OCI-LY7 (cell line): ENCODE data around the gene BRD2. TPM values are rescaled to one million over a fixed set of nuclear protein-coding genes. Genes with fewer than 3 reads are reported as not detected.

Experiments used
- BruUV-seq: library from RNA; stranded (reverse); fragments of 400-500 nt; replicated peaks from 2 replicates; lab custom pipeline; 2021; lab: Mats Ljungman, UMichigan
- CTCF ChIA-PET: fragments of 300-600 bp; sonication (Branson Sonifier 250); formaldehyde crosslinking; loops from one replicate; lab custom pipeline; 2022; ENCODE audit warnings: antibody characterized with exemption; ENCODE audit not compliant: unreplicated experiment; lab: Charles Lee
- POLR2A ChIA-PET: fragments of 300-600 bp; sonication (Branson Sonifier 250); formaldehyde crosslinking; loops from one replicate; lab custom pipeline; 2022; ENCODE audit warnings: antibody characterized with exemption; lab: Charles Lee
- DNase-seq: peaks from one replicate; pipeline ENCODE4 v3.0.0-alpha.2; 2015; ENCODE audit warnings: low spot score
- H2AFZ ChIP-seq: fragments of 200-600 bp; sonication (generic), shearing (Covaris generic); 2 replicates; pipeline ENCODE4 v1.6.1; 2014; ENCODE audit warnings: mild to moderate bottlenecking, antibody characterized with exemption, low read length, moderate library complexity
- H3K27ac ChIP-seq: fragments of 200-600 bp; sonication (generic); 2 replicates; pipeline ENCODE4 v1.5.1; 2014; ENCODE audit warnings: mixed run types, low read depth, mild to moderate bottlenecking, moderate library complexity, low read length, inconsistent platforms; ENCODE audit not compliant: poor library complexity, severe bottlenecking
- H3K36me3 ChIP-seq: fragments of 200-600 bp; sonication (generic); 2 replicates; pipeline ENCODE4 v1.6.1; 2014; ENCODE audit warnings: mild to moderate bottlenecking, antibody characterized with exemption, low read length, moderate library complexity, mixed read lengths; ENCODE audit not compliant: insufficient read depth
- H3K4me1 ChIP-seq: fragments of 200-600 bp; sonication (generic); 2 replicates; pipeline ENCODE4 v1.5.1; 2014; ENCODE audit warnings: mild to moderate bottlenecking, low read length; ENCODE audit not compliant: insufficient read depth, poor library complexity, severe bottlenecking
- H3K4me2 ChIP-seq: fragments of 200-600 bp; sonication (generic); 2 replicates; pipeline ENCODE4 v1.6.1; 2014; ENCODE audit warnings: mild to moderate bottlenecking, low read length
- H3K4me3 ChIP-seq: fragments of 200-600 bp; sonication (generic); 2 replicates; pipeline ENCODE4 v1.5.1; 2014; ENCODE audit warnings: mild to moderate bottlenecking, low read depth, low read length; ENCODE audit not compliant: poor library complexity, severe bottlenecking
- H3K79me2 ChIP-seq: fragments of 200-600 bp; sonication (generic); 2 replicates; pipeline ENCODE4 v1.6.1; 2016; ENCODE audit warnings: low read depth, mild to moderate bottlenecking, low read length, moderate library complexity, mixed read lengths; ENCODE audit not compliant: insufficient read depth
- H3K9me2 ChIP-seq: fragments of 200-600 bp; sonication (generic); 2 replicates; pipeline ENCODE4 v1.6.1; 2016; ENCODE audit warnings: mild to moderate bottlenecking, low read length, mixed read lengths; ENCODE audit not compliant: insufficient read depth
- H3K9me3 ChIP-seq: fragments of 200-600 bp; sonication (generic); 2 replicates; pipeline ENCODE4 v1.6.1; 2014; ENCODE audit warnings: mild to moderate bottlenecking, mixed run types, low read length, mixed read lengths
- H4K20me1 ChIP-seq: fragments of 200-600 bp; sonication (generic); 2 replicates; pipeline ENCODE4 v1.6.1; 2014; ENCODE audit warnings: mild to moderate bottlenecking, antibody characterized with exemption, low read length, moderate library complexity, mixed read lengths; ENCODE audit not compliant: insufficient read depth
- CTCF ChIP-seq: fragments of 200-600 bp; sonication (generic); conservative IDR thresholded peaks from 2 replicates; pipeline ENCODE4 v1.5.1; 2014; ENCODE audit warnings: mild to moderate bottlenecking, antibody characterized with exemption, low read length, moderate library complexity, mixed read lengths
- EZH2phosphoT487 ChIP-seq: fragments of 200-600 bp; sonication (generic); IDR thresholded peaks from 2 replicates; pipeline ENCODE4 v1.6.1; 2018; ENCODE audit warnings: low read depth, borderline replicate concordance, mild to moderate bottlenecking, mixed run types, antibody characterized with exemption, low read length, moderate library complexity, mixed read lengths
- intact Hi-C: fragments of 100-400 bp; cut with micrococcal nuclease; formaldehyde crosslinking; loops from one replicate; pipeline ENCODE4 v1.10.0; 2022; ENCODE audit not compliant: unreplicated experiment
- total RNA-seq, 2 experiments: library from RNA; depleted of rRNA in 1 of 2; stranded (reverse); fragments of >200 nt in 1 of 2; shearing (Covaris generic) in 1 of 2; gene quantifications; 2 replicates each; pipeline ENCODE4 v1.2.3, GENCODE V29; 2014 to 2022

BRD2 gene
- total RNA-seq, 2 experiments from 2014 or later = 236 to 326 TPM

DNA sequence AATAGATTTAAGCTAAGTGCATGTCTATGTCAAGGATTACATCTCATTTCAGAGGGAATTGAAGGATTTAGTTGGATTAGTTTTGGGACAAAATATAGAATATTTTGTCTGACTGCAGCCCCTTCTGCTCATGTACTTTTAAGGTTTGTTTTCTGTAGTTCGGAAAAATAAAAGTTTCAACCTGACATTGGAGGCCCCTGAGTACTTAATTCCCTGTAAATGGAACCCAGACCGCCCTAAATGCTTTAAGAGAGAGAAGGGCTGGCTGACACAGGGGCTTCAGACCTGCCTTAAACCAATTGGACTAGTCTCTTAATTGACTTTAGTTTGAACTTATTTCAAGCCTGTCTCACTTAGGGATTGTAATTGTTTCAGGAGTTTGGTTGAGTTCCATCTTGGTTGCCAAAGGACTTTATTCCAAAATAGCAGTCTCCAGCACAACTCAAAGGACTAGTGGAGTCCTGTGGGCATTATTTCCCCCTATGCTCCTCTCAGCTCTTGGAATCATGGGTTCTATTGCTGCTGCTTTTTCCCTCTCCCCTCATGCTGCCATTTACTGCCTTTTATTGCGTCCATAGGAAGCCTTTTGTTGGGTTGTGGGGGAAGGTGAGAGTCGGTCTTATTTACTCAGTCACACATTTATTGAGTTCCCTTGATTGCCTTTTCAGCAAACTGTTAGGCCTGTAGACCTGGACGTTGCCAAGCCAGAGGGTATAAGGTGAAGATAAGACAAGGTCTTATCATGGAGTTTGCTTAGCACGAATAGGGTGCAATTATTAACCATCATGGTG is 14.5 kb downstream of the BRD2 start:
- peaks cover 35% of the 10 kb centered on the region for H3K4me1 ChIP-seq
- BruUV-seq = no TSS peak
- H3K9me2 ChIP-seq = no peaks in the 10 kb centered on the region
- H3K79me2 ChIP-seq = peaks cover 23% of the 10 kb centered on the region; the same call in 1 of the 2 replicates
- intact Hi-C loops = no loop called here
- H3K27ac ChIP-seq = peak overlapping the region; percentile 55
- H3K36me3 ChIP-seq = peaks cover 62% of the 10 kb centered on the region
- CTCF ChIA-PET = interaction anchor here (1.2 to 2.1 kb wide), 2 partner anchors 35 to 97 kb away, joined by 3 to 14 read pairs; no protein-coding TSS in a partner anchor
- POLR2A ChIA-PET = interaction anchor here (0.7 to 3.9 kb wide), 7 partner anchors 9 to 125 kb away, joined by 3 to 47 read pairs (median 7); partner anchors contain the start of gene BRD2
- H2AFZ ChIP-seq = no peak overlapping the region
- no peaks in the 10 kb centered on the region for H3K9me3 ChIP-seq
- no peak for DNase-seq
- no peak overlapping the region for H3K4me2 ChIP-seq
- H4K20me1 ChIP-seq = no peaks in the 10 kb centered on the region; the same call in 1 of the 2 replicates
- no peak overlapping the region for H3K4me3 ChIP-seq
- no peak for TF ChIP-seq CTCF
- TF ChIP-seq EZH2phosphoT487 = no peak

DNA sequence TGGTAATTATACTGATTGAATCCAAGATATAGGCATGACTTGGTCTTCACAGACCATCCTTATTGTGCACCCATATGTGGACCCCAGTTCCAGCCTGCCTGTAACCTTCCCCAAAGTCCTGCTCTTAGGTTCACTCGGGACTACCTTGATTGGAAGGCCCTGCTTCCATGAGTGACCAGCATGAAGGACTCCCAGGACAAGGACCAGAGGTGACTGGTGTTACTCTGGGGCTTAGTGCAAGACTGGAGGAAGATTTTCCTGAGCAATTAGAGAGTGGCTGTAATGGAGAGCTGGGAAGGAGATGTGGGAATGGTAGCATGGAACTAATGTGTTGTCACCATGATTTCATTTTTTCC is 15.1 kb downstream of the BRD2 start:
- Histone ChIP-seq H3K36me3 (peaks cover 56% of the 10 kb centered on the region), H2AFZ (no peak overlapping the region), H4K20me1 (no peaks in the 10 kb centered on the region; the same call in 1 of the 2 replicates), H3K4me1 (peaks cover 41% of the 10 kb centered on the region), H3K79me2 (peaks cover 17% of the 10 kb centered on the region; the same call in 1 of the 2 replicates), H3K4me3 (no peak overlapping the region), H3K27ac (peak overlapping the region; percentile 55), H3K4me2 (no peak overlapping the region), H3K9me3 (no peaks in the 10 kb centered on the region), H3K9me2 (no peaks in the 10 kb centered on the region)
- BruUV-seq = no TSS peak
- no peak for DNase-seq
- POLR2A ChIA-PET = interaction anchor here (1.5 to 3.9 kb wide), 3 partner anchors 9 to 93 kb away, joined by 5 to 47 read pairs (median 14); no protein-coding TSS in a partner anchor
- TF ChIP-seq EZH2phosphoT487 = no peak
- TF ChIP-seq CTCF = no peak
- intact Hi-C loops = no loop called here
- CTCF ChIA-PET = interaction anchor here (1.2 to 2.1 kb wide), 5 partner anchors 12 to 98 kb away, joined by 3 to 14 read pairs (median 12); partner anchors contain the start of gene HLA-DMA
